GM18499 (cell line): ENCODE measurements around the gene MAML2.
"Not testable (repeated sequence)": the region's sequence is repeated elsewhere in the genome, so short reads cannot be mapped to it uniquely, and the experiment has no call there.

Source experiments
- ATAC-seq: cut with Tn5 transposase; IDR thresholded peaks from one replicate; pipeline ENCODE4 v1.9.1; 2021; ENCODE audit warnings: moderate number of reproducible peaks; ENCODE audit not compliant: insufficient read depth, unreplicated experiment

MAML2 gene

GRCh38 chr11:96299155-96299888 is 43.7 kb downstream of the MAML2 start:
- ATAC-seq = no peak

- ATAC-seq = no peak
Observed at GRCh38 chr11:96295369-96295768, 47.6 kb downstream of the MAML2 start.

GRCh38 chr11:96294289-96294688 is 48.7 kb downstream of the MAML2 start:
- no peak for ATAC-seq

- ATAC-seq = peak; percentile 83
Observed at GRCh38 chr11:96293598-96294021, 49.4 kb downstream of the MAML2 start.

- no peak for ATAC-seq
Observed at GRCh38 chr11:96293109-96293508, 49.9 kb downstream of the MAML2 start.

- no peak for ATAC-seq
Observed at GRCh38 chr11:96292291-96293010, 50.5 kb downstream of the MAML2 start.

- ATAC-seq = no peak
Observed at GRCh38 chr11:96290631-96291030, 52.4 kb downstream of the MAML2 start.

GRCh38 chr11:96290031-96290430 is 53.0 kb downstream of the MAML2 start:
- ATAC-seq = no peak

- ATAC-seq = peak; percentile 46
Observed at GRCh38 chr11:96288915-96289314, 54.1 kb downstream of the MAML2 start.

GRCh38 chr11:96287822-96288439 is 55.1 kb downstream of the MAML2 start:
- no peak for ATAC-seq

- ATAC-seq = not testable (repeated sequence)
Observed at GRCh38 chr11:96285985-96286384, 57.0 kb downstream of the MAML2 start.

- ATAC-seq = no peak
Observed at GRCh38 chr11:96284917-96285316, 58.1 kb downstream of the MAML2 start.

- ATAC-seq = no peak
Observed at GRCh38 chr11:96284401-96284800, 58.6 kb downstream of the MAML2 start.

- ATAC-seq = no peak
Observed at GRCh38 chr11:96282625-96283220, 60.3 kb downstream of the MAML2 start.

- ATAC-seq = no peak
Observed at GRCh38 chr11:96280444-96280843, 62.6 kb downstream of the MAML2 start.

GRCh38 chr11:96279896-96280290 is 63.1 kb downstream of the MAML2 start:
- no peak for ATAC-seq

GRCh38 chr11:96279018-96279895 is 63.7 kb downstream of the MAML2 start:
- ATAC-seq = no peak

- ATAC-seq = no peak
Observed at GRCh38 chr11:96278039-96278897, 64.7 kb downstream of the MAML2 start.

- ATAC-seq = no peak
Observed at GRCh38 chr11:96277696-96278038, 65.3 kb downstream of the MAML2 start.
